ENCODE results near the gene HADHA. TPM values are rescaled to one million over a fixed set of nuclear protein-coding genes. Genes with fewer than 3 reads are reported as not detected.

Gene HADHA
- total and polyA plus RNA-seq, 2 donors (not counting 3 experiments of a cell fraction or from before 2014, with no cell fraction given): 79.4 to 158 TPM

- intact Hi-C loops (cut with micrococcal nuclease) (no loop called here), dilution Hi-C loops (cut with MboI; ENCODE audit: extremely low pct_ligation_motif_present, low sequenced_read_pairs) (no loop called here)
- TF ChIP-seq POLR2A (IDR thresholded peaks at IDR 0.05; ENCODE audit: low read depth, low read length): no peak
- TF ChIP-seq JUN (IDR thresholded peaks at IDR 0.05; ENCODE audit: borderline replicate concordance, insufficient read depth, insufficient read length, low read depth): no peak
- no peak for TF ChIP-seq FOS (IDR thresholded peaks at IDR 0.05; ENCODE audit: borderline replicate concordance, insufficient read depth, low read length)
- TF ChIP-seq POLR2AphosphoS5 (IDR thresholded peaks at IDR 0.05; ENCODE audit: insufficient read depth, low read depth, low read length): no peak
- TF ChIP-seq CTCF (IDR thresholded peaks at IDR 0.05; ENCODE audit: extremely low read depth in 1 of 2, insufficient read depth in 1 of 2, low read depth in 1 of 2, low read length in 2 of 2): no peak
- no peak for TF ChIP-seq EZH2 (IDR thresholded peaks at IDR 0.05; ENCODE audit: borderline replicate concordance, low read depth, low read length, severe bottlenecking)
- no peak for TF ChIP-seq MYC (IDR thresholded peaks at IDR 0.05; ENCODE audit: low read depth, low read length)
- no peak for TF ChIP-seq MAX (IDR thresholded peaks at IDR 0.05; ENCODE audit: insufficient read depth, insufficient read length)
- TF ChIP-seq GATA2 (IDR thresholded peaks at IDR 0.05; ENCODE audit: insufficient read depth, insufficient read length, low read depth, low read length): no peak
- Histone ChIP-seq H3K9me3 (replicated peaks; ENCODE audit: control insufficient read depth, insufficient read depth, low read length) (no peaks in the 10 kb centered on the region), H4K20me1 (replicated peaks; ENCODE audit: control insufficient read depth, extremely low read depth, insufficient read depth, low read length) (peaks cover 4% of the 10 kb centered on the region), H3K36me3 (ENCODE audit: control insufficient read depth in 2 of 2, extremely low read depth in 1 of 2, insufficient read depth in 2 of 2, low read length in 2 of 2) (no peaks in the 10 kb centered on the region), H3K9ac (replicated peaks; ENCODE audit: extremely low read depth, insufficient read depth, low read length) (no peak overlapping the region), H3K4me1 (ENCODE audit: control insufficient read depth, extremely low read depth, insufficient read depth, low read length) (no peaks in the 10 kb centered on the region), H3K79me2 (ENCODE audit: control insufficient read depth, insufficient read depth, low read length) (peaks cover 58% of the 10 kb centered on the region), H3K27ac (ENCODE audit: insufficient read depth, low read depth, low read length) (no peak overlapping the region), H3K4me3 (replicated peaks in 1 of 3; ENCODE audit: insufficient read depth in 1 of 3, low read depth in 1 of 3, low read length in 3 of 3) (no peak overlapping the region), H2AFZ (ENCODE audit: low read depth, low read length) (no peak overlapping the region), H3K4me2 (ENCODE audit: insufficient read depth, low read length) (no peak overlapping the region), H3K27me3 (ENCODE audit: control insufficient read depth in 2 of 2, insufficient read depth in 2 of 2, low read length in 2 of 2) (no peaks in the 10 kb centered on the region), H3K9me1 (replicated peaks; ENCODE audit: control insufficient read depth, extremely low read depth, insufficient read depth, low read length) (no peaks in the 10 kb centered on the region)
- DNase-seq (ENCODE audit: low read depth, low spot score) (no peak), FAIRE-seq (no peak)
- CTCF ChIA-PET: interaction anchor here (1.1 kb wide), 1 partner anchor 260 kb away, joined by 3 read pairs; no protein-coding TSS in a partner anchor
- POLR2A ChIA-PET: interaction anchor here (0.5 kb wide), 1 partner anchor 11 kb away, joined by 3 read pairs; no protein-coding TSS in a partner anchor
- BruUV-seq (replicated peaks): no TSS peak
Measured at GRCh38 chr2:26251893-26252292, 7.5 kb upstream of the HADHA start.
